Right lobe of liver (tissue), 4 donors: ENCODE data around the gene DEPDC7.

Source experiments
- POLR2A ChIP-seq: fragments of 450-650 bp; IDR thresholded peaks from one replicate; pipeline ENCODE4 v1.6.1; 2017; ENCODE audit warnings: antibody characterized with exemption, mild to moderate bottlenecking
- TF ChIP-seq, protein P1 (sequence below), 4 donors: fragments of 200-600 bp in 3 of 4; fragments of 450-650 bp in 1 of 4; IDR thresholded peaks; one replicate each; pipeline versions ENCODE4 v1.5.1 to v1.8.0; 2016 to 2022; ENCODE audit warnings: antibody characterized with exemption in 4 of 4, mild to moderate bottlenecking in 2 of 4
- donor health status: DM: no; HTN: no; CAD: no.
- donor health status: DM: no; HTN: no; CAD: no.
- donor health status: DM: no; HTN: yes; CAD: no.

GRCh38 chr11:33043221-33043830, 27.6 kb downstream of the DEPDC7 start:
- TF ChIP-seq, protein P1, sequence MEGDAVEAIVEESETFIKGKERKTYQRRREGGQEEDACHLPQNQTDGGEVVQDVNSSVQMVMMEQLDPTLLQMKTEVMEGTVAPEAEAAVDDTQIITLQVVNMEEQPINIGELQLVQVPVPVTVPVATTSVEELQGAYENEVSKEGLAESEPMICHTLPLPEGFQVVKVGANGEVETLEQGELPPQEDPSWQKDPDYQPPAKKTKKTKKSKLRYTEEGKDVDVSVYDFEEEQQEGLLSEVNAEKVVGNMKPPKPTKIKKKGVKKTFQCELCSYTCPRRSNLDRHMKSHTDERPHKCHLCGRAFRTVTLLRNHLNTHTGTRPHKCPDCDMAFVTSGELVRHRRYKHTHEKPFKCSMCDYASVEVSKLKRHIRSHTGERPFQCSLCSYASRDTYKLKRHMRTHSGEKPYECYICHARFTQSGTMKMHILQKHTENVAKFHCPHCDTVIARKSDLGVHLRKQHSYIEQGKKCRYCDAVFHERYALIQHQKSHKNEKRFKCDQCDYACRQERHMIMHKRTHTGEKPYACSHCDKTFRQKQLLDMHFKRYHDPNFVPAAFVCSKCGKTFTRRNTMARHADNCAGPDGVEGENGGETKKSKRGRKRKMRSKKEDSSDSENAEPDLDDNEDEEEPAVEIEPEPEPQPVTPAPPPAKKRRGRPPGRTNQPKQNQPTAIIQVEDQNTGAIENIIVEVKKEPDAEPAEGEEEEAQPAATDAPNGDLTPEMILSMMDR (IDR thresholded peaks at IDR 0.05), result no peak
- TF ChIP-seq POLR2A, result no peak
